Activated naive CD8-positive, alpha-beta T cell treated with anti-CD3 and anti-CD28 coated beads for 36 hours (primary cell): ENCODE data around the gene VCX3B. TPM values are rescaled to one million over a fixed set of nuclear protein-coding genes. Genes with fewer than 3 reads are reported as not detected.
"Not testable (repeated sequence)": the region's sequence is repeated elsewhere in the genome, so short reads cannot be mapped to it uniquely, and the experiment has no call there.

Experiments
- DNase-seq: peaks from one replicate; pipeline ENCODE4 v3.0.0; 2021
- H3K27ac Mint-ChIP-seq: one replicate; pipeline ENCODE4 v1.8.0; 2022; ENCODE audit warnings: mild to moderate bottlenecking, moderate library complexity, mixed read lengths
- H3K27me3 Mint-ChIP-seq: one replicate; pipeline ENCODE4 v1.8.0; 2022; ENCODE audit warnings: mild to moderate bottlenecking, mixed read lengths
- H3K36me3 Mint-ChIP-seq: one replicate; pipeline ENCODE4 v1.8.0; 2021; ENCODE audit warnings: mild to moderate bottlenecking, mixed read lengths
- H3K4me1 Mint-ChIP-seq: one replicate; pipeline ENCODE4 v1.8.0; 2021; ENCODE audit warnings: mixed read lengths
- H3K4me3 Mint-ChIP-seq: one replicate; pipeline ENCODE4 v1.8.0; 2022; ENCODE audit warnings: mild to moderate bottlenecking, moderate library complexity, mixed read lengths
- H3K9me3 Mint-ChIP-seq: one replicate; pipeline ENCODE4 v1.8.0; 2022; ENCODE audit warnings: mixed read lengths
- total RNA-seq, 2 experiments: library from RNA; stranded (reverse); gene quantifications; one replicate each; pipeline ENCODE4 v1.2.3, GENCODE V29; 2021

Gene VCX3B
- total RNA-seq: not detected

DNA sequence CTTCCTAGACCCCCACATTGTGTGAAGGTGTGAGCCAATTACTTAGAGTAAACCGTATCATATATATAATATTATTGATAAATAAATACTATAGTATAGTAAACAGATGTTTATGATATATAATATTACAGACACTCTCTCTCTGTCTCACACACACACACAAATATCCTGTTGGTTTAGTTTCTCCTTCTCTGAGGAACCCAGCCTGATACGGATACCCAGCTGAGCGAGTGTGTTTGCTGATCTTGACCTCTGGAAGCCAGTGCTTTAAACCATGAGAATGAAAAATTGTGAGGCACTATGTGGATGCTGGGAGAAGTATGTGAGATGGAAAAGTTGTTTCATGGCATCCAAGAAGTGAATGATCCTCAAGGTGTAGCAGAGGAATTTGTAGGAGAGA is at the start of gene VCX3B:
TSS of gene VCX3B (plus strand) at position 301 of the 400 bp plus-strand sequence. CDS start 621 bp downstream, outside the sequence.
- not testable (repeated sequence) for H3K27me3 Mint-ChIP-seq, H3K27ac Mint-ChIP-seq, H3K4me1 Mint-ChIP-seq, H3K4me3 Mint-ChIP-seq, H3K36me3 Mint-ChIP-seq, H3K9me3 Mint-ChIP-seq, DNase-seq

DNA sequence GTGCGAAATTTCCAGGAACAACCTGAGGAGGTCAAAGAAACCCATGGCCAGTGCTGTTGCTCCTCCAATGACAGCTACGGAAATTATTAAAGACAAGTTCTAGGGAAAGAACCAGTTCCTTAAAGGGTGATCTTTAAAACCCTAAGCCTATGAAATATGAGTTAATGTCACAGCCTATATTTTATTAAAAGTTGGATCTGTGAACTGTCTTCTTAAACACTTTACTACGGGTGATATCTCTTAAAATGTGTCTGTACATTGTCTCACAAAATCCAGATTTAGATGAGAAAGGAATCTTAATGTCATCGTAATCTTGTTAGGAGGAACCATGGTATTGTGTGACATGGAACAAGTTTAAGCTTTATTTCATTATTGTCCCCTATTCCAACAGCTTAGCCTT is 46.3 kb upstream of the VCX3B start:
- no peaks in the 10 kb centered on the region for H3K36me3 Mint-ChIP-seq

DNA sequence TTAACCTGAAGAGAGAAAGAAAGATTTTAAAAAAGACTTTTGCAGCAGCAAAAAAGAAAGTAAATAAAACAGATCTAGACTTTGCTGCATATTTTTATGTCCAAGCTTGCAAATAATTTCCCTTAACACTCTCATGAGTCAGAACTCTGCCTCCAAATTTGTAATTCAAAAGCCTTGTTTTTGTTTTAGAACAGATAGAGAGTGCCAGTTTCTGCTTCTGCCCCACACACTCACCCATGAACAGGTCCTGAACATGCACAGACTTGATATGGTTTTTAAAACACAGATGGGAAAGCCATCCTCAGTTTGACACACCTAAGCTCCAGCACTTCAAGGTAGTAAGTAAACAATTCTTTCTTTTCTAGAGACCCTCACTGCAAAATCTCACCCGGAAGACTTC is 39.7 kb upstream of the VCX3B start:
- Mint-ChIP-seq H3K27ac (no peak overlapping the region), H3K27me3 (no peaks in the 10 kb centered on the region), H3K4me3 (no peak overlapping the region), H3K36me3 (no peaks in the 10 kb centered on the region), H3K9me3 (no peaks in the 10 kb centered on the region), H3K4me1 (no peaks in the 10 kb centered on the region)
- DNase-seq: no peak

More for the DNA sequence above, 46.3 kb upstream of the VCX3B start:
- no peak overlapping the region for H3K27ac Mint-ChIP-seq
- H3K4me1 Mint-ChIP-seq: no peaks in the 10 kb centered on the region
- peaks cover 9% of the 10 kb centered on the region for H3K9me3 Mint-ChIP-seq
- H3K27me3 Mint-ChIP-seq: no peaks in the 10 kb centered on the region
- no peak for DNase-seq
- H3K4me3 Mint-ChIP-seq: no peak overlapping the region

DNA sequence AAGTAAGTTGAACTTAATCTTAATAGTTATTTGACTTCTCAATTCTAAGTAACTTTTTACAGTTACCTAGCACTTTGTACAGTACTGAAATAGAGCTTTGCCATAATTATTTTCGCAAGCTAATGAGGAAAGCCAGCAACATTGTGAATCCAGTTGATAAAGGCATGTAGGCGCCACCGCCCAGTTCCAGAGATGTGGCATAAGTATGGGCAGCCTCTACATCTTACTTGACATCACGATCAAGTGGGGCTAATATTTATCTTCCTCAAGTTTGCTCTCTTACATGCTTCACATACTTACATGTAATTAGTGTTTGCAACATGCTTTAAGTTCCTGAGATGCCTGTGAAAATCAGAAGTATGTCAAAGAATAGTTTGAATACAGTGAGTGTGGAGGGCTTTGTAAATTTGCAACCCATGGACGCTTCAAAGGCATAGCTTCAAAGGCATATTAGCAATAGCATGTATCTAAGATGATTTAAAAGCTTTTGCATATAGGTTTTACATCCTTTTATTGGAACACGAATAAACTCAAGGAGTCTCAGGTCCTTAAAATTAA is 34.9 kb upstream of the VCX3B start:
- no peak overlapping the region for H3K27ac Mint-ChIP-seq
- H3K4me3 Mint-ChIP-seq: no peak overlapping the region
- H3K4me1 Mint-ChIP-seq: no peaks in the 10 kb centered on the region
- H3K36me3 Mint-ChIP-seq: no peaks in the 10 kb centered on the region
- no peak for DNase-seq
- H3K27me3 Mint-ChIP-seq: no peaks in the 10 kb centered on the region
- H3K9me3 Mint-ChIP-seq: no peaks in the 10 kb centered on the region

DNA sequence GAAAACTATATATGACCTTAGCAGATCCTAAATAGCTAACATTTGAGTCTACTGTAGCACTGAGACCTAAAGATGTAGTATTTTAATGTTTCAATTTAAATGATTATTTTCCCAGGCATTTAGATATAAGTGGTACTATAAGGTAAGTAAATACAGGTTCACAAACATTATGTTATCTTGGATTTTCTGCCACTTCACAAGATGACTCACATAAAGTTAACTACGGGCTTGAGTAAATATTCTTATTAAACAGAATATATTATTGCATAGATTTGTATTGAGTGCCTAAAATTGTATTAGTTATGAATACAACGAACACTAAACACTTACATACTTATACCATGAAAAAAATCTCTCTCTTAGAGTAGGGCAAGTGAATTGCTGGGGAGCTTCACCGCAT is 34.2 kb upstream of the VCX3B start:
- no peaks in the 10 kb centered on the region for H3K9me3 Mint-ChIP-seq
- H3K4me1 Mint-ChIP-seq: no peaks in the 10 kb centered on the region
- H3K27ac Mint-ChIP-seq: no peak overlapping the region
- H3K27me3 Mint-ChIP-seq: no peaks in the 10 kb centered on the region
- H3K36me3 Mint-ChIP-seq: no peaks in the 10 kb centered on the region
- DNase-seq: no peak
- no peak overlapping the region for H3K4me3 Mint-ChIP-seq

DNA sequence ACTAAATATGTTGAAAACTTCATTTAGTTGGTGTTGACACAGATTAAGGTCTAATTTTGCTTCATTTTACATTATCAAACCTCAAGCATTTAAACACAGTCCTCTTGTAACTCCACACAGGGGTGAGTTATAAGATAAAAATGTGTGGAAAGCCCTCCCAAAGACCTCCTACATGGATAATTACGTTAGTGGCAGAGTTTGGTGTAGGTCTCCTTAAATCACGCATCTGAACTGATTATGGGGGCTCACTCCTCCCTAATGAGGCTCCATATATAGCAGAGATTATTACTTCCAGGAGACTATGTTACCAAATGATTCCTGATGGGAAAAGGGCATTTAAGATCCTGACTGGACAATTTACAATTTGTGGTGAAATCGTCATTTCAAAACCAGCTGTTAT is 32.2 kb upstream of the VCX3B start:
- Mint-ChIP-seq H3K27me3 (no peaks in the 10 kb centered on the region), H3K9me3 (no peaks in the 10 kb centered on the region), H3K4me3 (no peak overlapping the region), H3K36me3 (no peaks in the 10 kb centered on the region), H3K27ac (no peak overlapping the region), H3K4me1 (no peaks in the 10 kb centered on the region)
- DNase-seq: no peak

DNA sequence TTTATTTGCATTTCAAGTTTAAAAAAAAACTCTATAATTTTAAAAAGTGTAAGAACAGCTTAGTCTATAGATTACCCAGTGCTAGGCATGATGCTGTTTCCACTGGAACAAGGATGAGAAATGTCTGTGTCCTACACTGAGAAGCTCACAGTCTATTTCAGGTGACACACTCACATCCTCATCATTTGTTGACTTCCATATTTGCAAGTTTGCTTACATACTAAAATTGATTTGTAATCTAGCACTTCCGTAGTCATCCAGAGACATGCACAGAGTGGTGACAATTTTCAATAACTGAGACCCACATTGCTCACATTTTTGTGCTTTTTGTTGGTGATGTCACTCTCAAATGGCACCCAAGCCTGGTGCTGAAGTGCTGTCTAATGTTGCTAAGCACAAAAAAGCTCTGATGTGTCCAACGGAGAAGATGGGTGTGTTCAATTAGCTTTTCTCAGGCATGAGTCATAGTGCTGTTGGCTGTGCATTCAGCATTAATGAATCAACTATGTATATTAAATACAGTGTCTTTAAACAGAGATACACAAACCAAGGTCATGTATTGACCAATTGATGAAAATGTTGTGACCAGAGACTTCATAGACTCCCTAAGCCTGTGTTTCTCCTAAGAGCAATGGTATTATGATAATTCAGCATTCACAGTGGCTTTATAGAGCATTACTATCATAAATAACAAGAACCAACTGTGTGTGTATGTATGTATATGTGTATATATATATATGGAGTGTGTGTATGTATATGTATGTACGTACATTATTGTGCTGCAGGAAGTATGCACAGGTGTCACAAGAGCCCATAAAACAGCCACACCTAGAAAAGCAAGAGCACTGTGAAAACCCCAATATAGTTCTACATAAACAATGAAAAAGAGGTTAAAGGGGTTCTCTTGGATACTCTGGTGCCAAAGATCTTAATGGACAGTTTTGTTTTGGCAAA is 31.2 kb upstream of the VCX3B start:
- Mint-ChIP-seq H3K36me3 (no peaks in the 10 kb centered on the region), H3K9me3 (no peaks in the 10 kb centered on the region), H3K27ac (no peak overlapping the region), H3K27me3 (no peaks in the 10 kb centered on the region), H3K4me1 (no peaks in the 10 kb centered on the region), H3K4me3 (no peak overlapping the region)
- no peak for DNase-seq

DNA sequence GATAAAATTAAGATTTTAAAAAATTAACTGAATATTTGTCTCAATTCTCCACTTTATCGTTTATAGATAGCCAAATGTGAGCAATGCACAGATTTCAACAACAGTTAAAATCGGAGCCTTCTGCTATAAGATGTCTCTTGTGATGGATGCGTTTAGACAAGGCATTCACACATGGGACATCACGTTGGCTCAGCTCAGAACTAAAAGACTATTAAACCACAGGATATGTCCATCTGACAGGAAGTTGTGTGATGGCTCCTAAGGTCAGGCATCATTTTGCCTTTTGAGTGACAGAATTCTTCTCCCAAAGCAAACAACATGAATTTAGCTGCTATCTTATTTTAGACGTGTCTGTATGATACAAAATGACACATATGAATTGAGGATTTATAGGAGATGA is 17.3 kb upstream of the VCX3B start:
- no peaks in the 10 kb centered on the region for H3K4me1 Mint-ChIP-seq
- no peaks in the 10 kb centered on the region for H3K36me3 Mint-ChIP-seq
- no peak overlapping the region for H3K4me3 Mint-ChIP-seq
- DNase-seq: no peak
- H3K9me3 Mint-ChIP-seq: no peaks in the 10 kb centered on the region
- no peak overlapping the region for H3K27ac Mint-ChIP-seq
- H3K27me3 Mint-ChIP-seq: no peaks in the 10 kb centered on the region

DNA sequence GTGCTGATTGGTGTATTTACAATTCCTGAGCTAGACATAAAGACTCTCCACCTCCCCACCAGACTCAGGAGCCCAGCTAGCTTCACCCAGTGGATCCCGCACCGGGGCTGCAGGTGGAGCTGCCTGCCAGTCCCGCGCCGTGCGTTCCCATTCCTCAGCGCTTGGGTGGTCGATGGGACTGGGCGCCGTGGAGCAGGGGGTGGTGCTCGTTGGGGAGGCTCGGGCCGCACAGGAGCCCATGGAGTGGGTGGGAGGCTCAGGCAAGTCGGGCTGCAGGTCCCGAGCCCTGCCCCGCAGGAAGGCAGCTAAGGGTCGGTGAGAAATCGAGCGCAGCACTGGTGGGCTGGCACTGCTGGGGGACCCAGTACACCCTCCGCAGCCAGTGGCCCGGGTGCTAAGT is 12.3 kb upstream of the VCX3B start:
- H3K27me3 Mint-ChIP-seq, H3K27ac Mint-ChIP-seq, DNase-seq, H3K36me3 Mint-ChIP-seq, H3K9me3 Mint-ChIP-seq, H3K4me1 Mint-ChIP-seq, H3K4me3 Mint-ChIP-seq: not testable (repeated sequence)

DNA sequence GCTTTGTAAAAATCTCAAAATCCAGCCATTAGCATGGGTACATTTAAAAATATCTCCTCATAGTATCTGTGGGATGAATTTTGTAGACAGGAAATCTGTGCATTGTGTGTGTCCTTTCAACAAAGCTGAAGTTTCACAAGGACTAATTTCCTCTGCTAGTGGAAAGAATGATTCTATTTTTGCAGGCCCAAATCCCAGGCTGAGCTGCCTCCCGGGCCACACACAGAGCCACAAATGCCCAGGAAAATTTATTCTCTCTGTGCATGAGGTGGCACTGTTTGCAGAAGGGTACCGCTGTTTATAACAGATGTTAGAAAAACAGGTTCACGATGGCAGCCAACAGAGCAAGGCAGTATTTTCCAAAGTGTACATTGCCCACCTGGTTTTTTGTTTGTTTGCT is 11.0 kb upstream of the VCX3B start:
- Mint-ChIP-seq H3K4me1 (no peaks in the 10 kb centered on the region), H3K36me3 (no peaks in the 10 kb centered on the region), H3K4me3 (no peak overlapping the region), H3K27ac (no peak overlapping the region), H3K9me3 (no peaks in the 10 kb centered on the region), H3K27me3 (no peaks in the 10 kb centered on the region)
- DNase-seq: no peak

DNA sequence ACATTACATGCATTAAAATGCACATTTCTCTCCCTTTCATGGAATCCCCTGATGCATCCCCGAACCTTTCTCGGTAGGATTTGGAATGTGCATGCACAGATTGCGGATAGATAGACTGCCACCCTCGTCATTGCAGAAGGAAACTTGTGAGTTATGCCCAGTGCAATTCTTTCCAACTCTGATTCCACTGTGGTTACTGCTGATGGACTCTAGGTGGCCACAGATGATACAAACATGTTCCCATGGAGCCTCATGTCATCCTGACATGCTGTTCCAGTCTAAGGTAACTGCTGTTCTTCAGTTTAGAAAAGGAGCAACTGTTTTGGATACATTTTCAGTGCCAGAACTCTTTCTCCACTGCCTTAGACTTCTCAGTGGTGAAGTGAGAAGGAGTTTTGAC is 9.1 kb upstream of the VCX3B start:
- Mint-ChIP-seq H3K27me3 (no peaks in the 10 kb centered on the region), H3K4me1 (no peaks in the 10 kb centered on the region), H3K9me3 (peaks cover 4% of the 10 kb centered on the region), H3K27ac (no peak overlapping the region), H3K36me3 (no peaks in the 10 kb centered on the region), H3K4me3 (no peak overlapping the region)
- no peak for DNase-seq

DNA sequence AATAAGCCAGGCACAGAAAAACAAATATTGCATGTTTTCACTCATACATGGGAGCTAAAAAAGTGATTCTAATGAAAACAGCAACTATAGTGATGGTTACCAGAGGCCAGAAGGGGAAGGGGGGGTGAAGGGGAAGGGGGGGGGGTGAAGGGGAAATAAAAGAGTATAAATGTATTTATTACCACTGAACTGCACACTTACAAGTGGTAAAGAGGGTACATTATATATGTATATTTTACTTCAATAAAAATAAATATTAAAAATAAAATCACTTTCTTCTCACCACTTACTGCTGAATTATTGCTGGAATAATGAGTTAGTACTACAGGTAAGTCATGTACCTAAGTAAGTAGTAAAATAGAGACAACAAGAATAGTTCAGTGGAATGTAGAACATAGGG is 2.1 kb upstream of the VCX3B start:
- Mint-ChIP-seq H3K9me3 (peaks cover 4% of the 10 kb centered on the region), H3K27ac (no peak overlapping the region), H3K4me3 (no peak overlapping the region), H3K36me3 (no peaks in the 10 kb centered on the region), H3K4me1 (no peaks in the 10 kb centered on the region), H3K27me3 (no peaks in the 10 kb centered on the region)
- DNase-seq: no peak

DNA sequence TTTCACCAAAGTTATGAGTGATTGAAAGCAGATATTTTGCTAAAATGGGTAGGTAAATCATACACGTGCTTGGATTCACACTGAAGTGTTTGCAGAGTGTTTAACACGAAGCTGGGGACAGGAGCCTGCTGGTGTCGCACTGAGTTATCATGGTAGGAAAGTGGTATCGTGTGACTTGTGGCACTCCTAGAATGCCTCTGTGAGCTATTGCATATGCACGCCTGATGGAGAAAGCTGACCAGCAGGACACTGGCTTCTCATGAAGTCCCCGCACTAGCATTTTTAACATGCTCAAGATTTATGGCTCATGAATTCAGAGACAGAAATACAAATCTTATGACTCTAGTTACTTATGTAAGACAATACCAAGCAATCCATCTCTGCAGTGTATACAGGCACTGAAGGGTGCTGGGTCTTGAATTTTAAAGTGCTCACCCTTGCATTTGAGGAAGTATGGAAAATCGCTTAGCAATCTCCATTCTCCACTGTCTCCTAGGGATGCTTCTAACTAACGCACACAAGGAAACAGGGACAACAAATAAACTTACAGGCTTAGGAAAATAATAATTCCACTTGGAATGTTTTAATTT is 19.8 kb downstream of the VCX3B start:
- no peak overlapping the region for H3K27ac Mint-ChIP-seq
- no peaks in the 10 kb centered on the region for H3K27me3 Mint-ChIP-seq
- no peak for DNase-seq

DNA sequence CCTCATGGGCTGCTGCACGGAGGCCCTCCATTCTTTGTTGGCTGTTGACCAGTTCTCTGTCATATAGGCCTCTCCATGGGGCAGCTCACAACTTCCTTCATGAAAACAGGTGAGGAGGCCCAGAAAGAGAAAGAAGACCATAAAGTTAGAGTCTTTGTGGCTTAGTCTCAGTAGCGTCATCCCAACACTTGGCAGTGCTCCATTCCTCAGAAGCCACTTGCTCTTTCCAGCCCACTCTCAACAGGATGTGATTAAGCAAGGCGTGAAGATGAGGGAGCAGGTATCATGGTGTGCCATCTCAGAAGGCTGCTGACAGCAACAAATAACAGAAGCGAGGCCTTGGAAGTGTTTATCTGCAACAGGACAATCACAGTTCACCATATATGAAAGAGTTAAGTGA is 30.4 kb downstream of the VCX3B start:
- not testable (repeated sequence) for H3K9me3 Mint-ChIP-seq, H3K4me1 Mint-ChIP-seq

More for the DNA sequence above, 19.8 kb downstream of the VCX3B start:
- Mint-ChIP-seq H3K4me3 (no peak overlapping the region), H3K4me1 (no peaks in the 10 kb centered on the region), H3K36me3 (no peaks in the 10 kb centered on the region), H3K9me3 (no peaks in the 10 kb centered on the region)

DNA sequence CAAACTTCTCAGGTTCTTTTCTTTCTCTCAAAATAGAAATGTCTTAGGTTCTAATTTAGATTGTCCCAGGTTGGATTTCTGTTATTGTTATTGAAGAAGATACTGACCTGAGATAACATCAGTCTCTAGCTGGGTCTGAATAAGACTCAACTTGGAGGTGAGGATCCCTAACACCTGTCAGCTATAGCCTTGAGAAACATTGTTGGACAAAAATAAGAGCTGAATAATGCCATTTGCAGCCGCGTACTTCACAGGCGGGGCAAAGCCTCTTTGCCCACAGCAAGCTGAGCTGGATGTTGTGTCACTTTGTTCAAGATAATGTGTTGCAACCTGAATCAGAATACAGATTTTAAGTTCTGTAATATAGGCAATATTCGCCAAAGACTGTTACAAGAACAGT is 35.6 kb downstream of the VCX3B start:
- Mint-ChIP-seq H3K4me3 (no peak overlapping the region), H3K36me3 (no peaks in the 10 kb centered on the region), H3K27me3 (no peaks in the 10 kb centered on the region), H3K27ac (no peak overlapping the region), H3K4me1 (no peaks in the 10 kb centered on the region), H3K9me3 (no peaks in the 10 kb centered on the region)
- DNase-seq: no peak

More for the DNA sequence above, 30.4 kb downstream of the VCX3B start:
- DNase-seq, H3K4me3 Mint-ChIP-seq, H3K27me3 Mint-ChIP-seq, H3K27ac Mint-ChIP-seq, H3K36me3 Mint-ChIP-seq: not testable (repeated sequence)

DNA sequence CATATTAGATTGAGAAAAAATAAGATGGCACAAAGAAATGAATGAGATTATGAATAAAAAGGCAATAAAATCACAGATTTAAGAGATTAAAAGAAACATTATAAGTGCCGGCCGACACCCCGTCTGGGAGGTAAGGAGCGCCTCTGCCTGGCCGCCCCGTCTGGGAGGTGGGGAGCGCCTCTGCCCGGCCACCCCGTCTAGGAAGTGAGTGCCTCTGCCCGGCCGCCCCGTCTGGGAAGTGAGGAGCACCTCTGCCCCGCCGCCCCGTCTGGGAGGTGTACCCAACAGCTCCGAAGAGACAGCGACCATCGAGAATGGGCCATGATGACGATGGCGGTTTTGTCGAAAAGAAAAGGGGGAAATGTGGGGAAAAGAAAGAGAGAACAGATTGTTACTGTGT is 37.5 kb downstream of the VCX3B start:
- H3K36me3 Mint-ChIP-seq, H3K4me1 Mint-ChIP-seq, H3K27me3 Mint-ChIP-seq, H3K27ac Mint-ChIP-seq, H3K9me3 Mint-ChIP-seq, DNase-seq, H3K4me3 Mint-ChIP-seq: not testable (repeated sequence)
